ENCODE data around the gene DSC3. TPM values are rescaled to one million over a fixed set of nuclear protein-coding genes. Genes with fewer than 3 reads are reported as not detected.

Gene DSC3
- total RNA-seq: under 0.01 TPM in 1 of 2 replicates, not detected in the other

DNA sequence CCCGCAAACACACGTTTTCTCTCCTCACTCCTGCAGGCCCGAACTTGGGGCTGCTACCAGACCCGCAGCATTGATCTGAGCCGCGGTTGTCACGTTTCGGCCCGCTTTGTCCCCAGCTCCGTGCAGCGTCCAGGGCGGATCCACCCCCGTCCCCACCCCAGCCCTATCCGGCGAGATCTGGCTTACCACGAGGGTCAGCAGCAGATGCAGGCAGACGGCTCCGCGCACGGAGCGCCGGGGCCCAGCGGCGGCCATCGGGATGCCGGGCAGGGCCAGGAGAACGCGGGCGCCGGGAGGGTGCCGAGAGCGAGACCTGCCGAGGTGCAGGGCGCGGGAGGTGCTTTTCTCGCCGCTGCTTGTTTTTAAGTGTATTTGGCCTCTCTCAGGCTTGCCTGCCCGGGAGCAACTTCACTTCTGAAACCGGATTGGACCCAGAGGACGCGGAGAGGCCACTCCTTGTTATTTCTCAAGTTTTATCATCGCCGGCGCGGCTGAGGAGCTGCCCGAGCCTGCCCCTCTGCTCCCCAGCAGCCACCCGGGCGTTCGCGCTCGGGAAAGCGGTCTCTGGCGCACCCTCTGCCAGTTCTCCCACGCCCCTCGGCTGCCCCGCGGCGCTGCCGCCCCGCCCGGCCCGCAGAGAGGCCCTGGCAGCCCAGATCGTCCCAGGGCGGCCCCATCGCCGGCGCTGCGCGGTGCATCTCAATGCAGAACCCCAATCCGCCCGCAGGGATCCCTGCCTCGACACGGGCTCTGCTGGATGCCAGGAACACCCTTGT, at the start of gene DSC3:
TSS of gene DSC3 (minus strand) at position 337 of the 776 bp plus-strand sequence. CDS start at position 255, 82 bp downstream.

Small RNAs within 50 kb of the gene (small RNA-seq; reads per million reads assigned to genes)
- gene RNU6-857P: not detected

Other genes with a start within 250 kb of the DSC3 start
- not detected in 2 replicates for gene DSC2, start 59.7 kb upstream of the DSC3 start, total RNA-seq
- gene DSC1, start 120.1 kb upstream of the DSC3 start, total RNA-seq: not detected in 2 replicates